GM12892 (cell line): ENCODE results near the gene NEAT1.
A peak's percentile ranks its signal among the peaks of the same experiment; 100 is the strongest.

Experiments used
- DNase-seq: peaks from one replicate; pipeline ENCODE4 v3.0.0; 2011; ENCODE audit not compliant: insufficient read length
- FAIRE-seq: peaks from 2 replicates; lab custom pipeline; 2011; peaks lifted over from hg19 to GRCh38; lab: Jason Lieb, UNC
- POLR2A ChIP-seq: IDR thresholded peaks from 2 replicates; pipeline ENCODE4 v1.6.1; 2011; ENCODE audit warnings: low read depth, low read length, control low read depth
- POLR2AphosphoS5 ChIP-seq: IDR thresholded peaks from 2 replicates; pipeline ENCODE4 v1.6.1; 2011; ENCODE audit warnings: low read depth, low read length, control low read depth
- TAF1 ChIP-seq: IDR thresholded peaks from 2 replicates; pipeline ENCODE4 v1.6.1; 2011; ENCODE audit warnings: low read depth, mild to moderate bottlenecking, control low read depth, low read length, borderline replicate concordance

Gene NEAT1

GRCh38 chr11:65478388-65479183 is 56.0 kb downstream of the NEAT1 start:
- FAIRE-seq (no peak), DNase-seq (no peak)
- TF ChIP-seq TAF1 = no peak
- TF ChIP-seq POLR2A = no peak
- TF ChIP-seq POLR2AphosphoS5 = no peak

- DNase-seq (no peak), FAIRE-seq (no peak)
- TF ChIP-seq TAF1 = no peak
- TF ChIP-seq POLR2AphosphoS5 = no peak
- no peak for TF ChIP-seq POLR2A
These were observed 56.9 kb downstream of the NEAT1 start for GRCh38 chr11:65479184-65480145.

DNA sequence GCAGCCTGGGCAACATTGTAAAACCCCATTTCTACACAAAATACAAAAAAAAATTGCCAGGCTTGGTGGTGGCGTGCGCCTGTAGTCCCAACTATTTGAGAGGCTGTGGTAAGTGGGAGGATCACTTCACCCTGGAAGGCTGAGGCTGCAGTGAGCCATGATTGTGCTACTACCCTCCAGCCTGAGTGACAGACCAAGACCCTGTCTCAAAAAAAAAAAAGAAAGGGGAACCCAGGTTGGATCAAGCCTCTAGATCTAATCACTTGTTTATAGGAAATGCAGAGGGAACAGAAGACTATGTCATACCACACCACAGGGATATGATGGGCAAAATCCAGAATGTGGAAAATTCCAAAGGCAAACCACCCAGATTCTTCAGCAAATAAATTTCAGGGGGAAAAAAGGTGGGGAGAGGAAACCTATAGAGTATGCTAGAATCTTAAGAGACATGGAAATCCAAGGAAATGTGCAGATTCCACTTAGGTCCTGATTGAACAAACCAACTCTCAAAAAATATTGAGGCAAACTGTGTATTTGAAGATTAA is 59.8 kb downstream of the NEAT1 start:
- DNase-seq = no peak
- no peak for TF ChIP-seq TAF1
- no peak for TF ChIP-seq POLR2AphosphoS5
- TF ChIP-seq POLR2A = no peak
- FAIRE-seq = no peak

DNA sequence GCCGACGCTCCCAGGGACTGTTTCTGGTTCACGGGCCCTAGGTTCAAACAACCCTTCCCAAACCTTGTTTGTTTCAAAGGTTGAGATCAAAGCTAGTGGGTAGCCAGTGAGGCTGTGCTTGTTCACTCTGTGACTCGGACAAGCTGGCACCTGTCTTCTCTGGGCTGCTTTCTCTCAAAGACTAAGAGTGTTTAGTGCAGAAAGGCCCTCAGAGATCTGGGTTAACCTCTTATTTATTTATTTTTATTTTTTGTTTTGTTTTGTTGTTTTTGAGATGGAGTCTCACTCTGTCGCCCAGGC is 63.3 kb downstream of the NEAT1 start:
- DNase-seq = no peak
- FAIRE-seq = no peak
- TF ChIP-seq POLR2AphosphoS5 = no peak
- no peak for TF ChIP-seq POLR2A

DNA sequence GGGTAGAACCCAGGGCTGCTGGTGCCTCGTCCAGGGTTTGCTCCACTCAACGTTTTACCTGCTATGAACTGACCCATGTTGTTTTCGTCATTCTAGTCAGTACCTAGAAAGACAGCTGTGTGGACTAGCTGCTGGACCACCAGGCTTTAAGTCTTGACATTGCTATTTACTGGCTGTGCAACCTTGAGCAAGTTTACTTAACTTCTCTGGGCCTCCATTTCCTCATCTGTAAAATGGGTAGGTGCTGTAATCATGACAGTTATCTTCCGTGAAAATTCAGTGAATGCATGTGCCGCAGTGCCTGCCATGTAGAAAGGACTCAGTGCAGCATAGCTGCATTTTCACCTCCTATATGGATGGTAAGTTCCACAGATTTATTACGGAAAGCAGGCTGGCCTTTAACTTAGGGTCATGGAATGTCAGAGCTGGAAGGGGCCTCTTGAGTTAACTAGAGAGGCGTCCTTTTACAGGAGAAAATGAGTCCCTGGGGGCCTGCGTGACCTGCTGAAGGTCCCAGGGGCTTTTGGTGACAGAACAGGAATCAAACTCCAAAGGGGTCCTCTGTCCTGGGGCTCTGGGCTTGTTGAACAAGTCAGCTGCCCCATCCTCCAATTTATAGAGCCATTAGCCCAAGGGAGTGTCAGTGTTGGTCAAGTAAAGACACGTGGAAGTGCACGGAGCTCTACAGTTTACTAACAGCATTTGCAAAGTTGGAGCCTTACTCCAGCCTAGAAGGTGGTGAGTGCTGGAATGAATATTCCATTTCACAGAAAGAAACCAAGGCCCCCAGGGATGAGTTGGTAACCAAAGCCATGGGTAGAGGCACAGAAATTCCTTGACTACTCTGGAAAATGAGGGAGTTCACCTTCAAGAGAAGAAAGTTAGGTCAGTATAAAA is 64.2 kb downstream of the NEAT1 start:
- FAIRE-seq (no peak), DNase-seq (no peak)
- no peak for TF ChIP-seq POLR2AphosphoS5
- no peak for TF ChIP-seq TAF1
- TF ChIP-seq POLR2A = no peak

DNA sequence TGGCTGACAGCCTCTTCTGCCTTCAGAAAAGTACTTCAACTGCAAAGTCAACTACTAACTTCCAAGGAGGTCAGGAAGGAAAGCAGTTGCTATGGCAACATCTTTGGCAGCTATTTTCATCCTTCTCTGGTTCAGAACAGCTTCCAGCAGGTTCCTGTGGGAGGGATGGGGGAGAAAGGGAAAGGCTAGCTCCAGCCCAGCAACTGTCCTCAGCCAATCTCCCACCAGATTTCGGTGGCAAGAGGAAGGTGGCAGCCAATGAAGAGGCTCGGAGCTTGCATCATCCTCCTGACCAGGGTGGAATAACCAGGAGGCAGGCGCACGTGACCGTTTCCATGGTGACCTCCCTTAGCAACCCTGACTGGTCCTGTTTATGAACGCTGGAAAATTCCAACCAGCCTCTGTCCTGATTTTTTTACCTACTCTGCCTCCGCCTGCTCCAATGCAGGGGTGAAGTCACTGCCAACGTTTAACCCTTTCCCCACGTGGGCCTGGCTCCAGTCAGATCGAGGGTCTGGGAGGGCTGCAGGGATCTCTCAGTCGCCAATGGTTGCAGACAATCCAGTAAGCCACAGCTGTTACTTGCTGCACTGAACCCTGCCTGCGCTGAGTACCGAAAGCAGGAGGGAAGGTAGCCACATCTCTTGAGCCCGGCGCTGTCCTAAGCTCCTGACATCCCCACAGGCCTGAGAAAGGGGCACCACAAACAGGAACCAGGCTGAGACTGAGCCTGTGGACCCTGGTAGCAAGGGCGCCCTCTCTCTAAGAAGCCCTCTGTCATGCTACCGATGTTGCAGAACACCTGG is 65.1 kb downstream of the NEAT1 start:
- TF ChIP-seq POLR2A (no peak), POLR2AphosphoS5 (no peak), TAF1 (no peak)
- DNase-seq (no peak), FAIRE-seq (peak; percentile 86)

GRCh38 chr11:65488273-65489034 is 65.9 kb downstream of the NEAT1 start:
- TF ChIP-seq POLR2A (no peak), POLR2AphosphoS5 (no peak), TAF1 (no peak)

DNA sequence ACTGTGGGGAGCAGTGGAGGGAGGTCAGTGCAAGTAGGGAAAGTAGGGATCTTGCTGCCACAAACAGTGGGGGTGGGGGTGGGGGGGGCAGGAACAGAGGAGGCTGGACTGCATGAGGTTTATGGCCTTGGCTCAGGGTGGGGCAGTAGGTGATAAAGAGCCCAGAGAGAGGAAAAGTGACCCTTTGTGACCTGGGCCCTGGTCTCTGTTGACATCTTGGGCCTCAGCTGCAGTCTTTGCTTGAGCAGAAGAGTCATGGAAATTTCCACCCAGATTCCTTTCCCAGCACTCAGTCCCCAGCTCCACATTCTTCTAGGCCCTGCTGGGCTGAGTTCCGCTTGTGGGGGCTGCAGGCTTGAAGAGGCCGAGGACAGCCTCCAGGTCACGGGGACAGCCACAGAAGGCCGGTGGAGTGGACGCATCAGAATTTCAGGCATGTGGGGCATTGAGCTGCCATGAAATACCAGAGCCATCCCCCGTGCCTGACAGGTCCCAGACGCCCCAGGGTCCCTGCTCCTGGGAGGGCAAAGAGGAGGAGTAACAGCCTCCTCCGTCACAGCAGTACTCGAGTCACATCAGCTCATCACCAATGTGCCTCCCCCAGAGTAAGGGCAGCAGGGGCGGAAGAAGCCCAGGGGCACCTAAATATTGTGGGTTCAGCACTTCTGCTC is 66.6 kb downstream of the NEAT1 start:
- FAIRE-seq (no peak), DNase-seq (no peak)
- TF ChIP-seq TAF1 (no peak), POLR2AphosphoS5 (no peak), POLR2A (no peak)

More at GRCh38 chr11:65488273-65489034, 65.9 kb downstream of the NEAT1 start:
- DNase-seq (no peak), FAIRE-seq (no peak)

- TF ChIP-seq POLR2AphosphoS5 = no peak
- no peak for TF ChIP-seq POLR2A
- no peak for TF ChIP-seq TAF1
- FAIRE-seq (no peak), DNase-seq (no peak)
These were observed 67.2 kb downstream of the NEAT1 start for GRCh38 chr11:65489706-65490320.
